Neural crest cell (in vitro differentiated cells): ENCODE data around the gene NIP7. TPM values are rescaled to one million over a fixed set of nuclear protein-coding genes. Genes with fewer than 3 reads are reported as not detected.

Experiments used
- DNase-seq: peaks from one replicate; pipeline ENCODE4 v3.0.0; 2021; ENCODE audit warnings: low read depth, mixed read lengths, low spot score
- H3K27ac Mint-ChIP-seq: one replicate; pipeline ENCODE4 v1.8.0; 2021; ENCODE audit warnings: mild to moderate bottlenecking, mixed read lengths; ENCODE audit not compliant: unreplicated experiment
- H3K27me3 Mint-ChIP-seq: 2 replicates; pipeline ENCODE4 v1.8.0; 2021; ENCODE audit warnings: low read depth, mild to moderate bottlenecking, mixed read lengths
- H3K36me3 Mint-ChIP-seq: 2 replicates; pipeline ENCODE4 v1.8.0; 2021; ENCODE audit warnings: low read depth, mild to moderate bottlenecking, mixed read lengths
- H3K4me1 Mint-ChIP-seq: 2 replicates; pipeline ENCODE4 v1.8.0; 2021; ENCODE audit warnings: mixed read lengths
- H3K4me3 Mint-ChIP-seq: one replicate; pipeline ENCODE4 v1.8.0; 2021; ENCODE audit warnings: mild to moderate bottlenecking, mixed read lengths
- H3K9me3 Mint-ChIP-seq: 2 replicates; pipeline ENCODE4 v1.8.0; 2021; ENCODE audit warnings: mixed read lengths
- total RNA-seq: library from RNA; stranded (reverse); gene quantifications from 2 replicates; pipeline ENCODE4 v1.2.1, GENCODE V29; 2021
- TF ChIP-seq, protein P1 (sequence below): fragments of 200-600 bp; sonication (generic); conservative IDR thresholded peaks from 2 replicates; pipeline ENCODE4 v1.5.0; 2021; ENCODE audit warnings: antibody characterized with exemption, mild to moderate bottlenecking

NIP7 gene
- total RNA-seq, 1 donor from 2014 or later = 42.3 TPM

DNA sequence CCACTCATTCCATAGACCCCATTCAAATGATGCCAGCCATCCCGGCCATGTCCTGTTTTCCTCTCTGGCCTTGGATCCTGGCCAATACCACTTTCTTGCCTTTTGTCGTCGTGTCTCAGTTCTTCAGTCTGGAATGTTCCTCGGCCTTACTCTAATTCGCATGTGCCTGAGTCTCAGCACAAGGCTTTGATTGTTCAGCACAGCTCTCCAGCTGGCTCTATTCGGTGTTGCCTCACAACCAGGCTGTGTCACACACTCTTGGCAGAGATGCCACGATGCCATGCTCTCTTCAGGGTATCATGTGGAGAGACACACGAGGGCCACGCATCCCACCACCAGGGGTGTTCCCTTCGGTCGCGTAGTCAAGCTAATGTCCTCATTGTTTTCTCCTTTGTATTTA lies 30.3 kb upstream of the NIP7 start:
- peaks cover 19% of the 10 kb centered on the region for H3K4me1 Mint-ChIP-seq
- peaks cover 8% of the 10 kb centered on the region for H3K36me3 Mint-ChIP-seq
- TF ChIP-seq, protein P1, sequence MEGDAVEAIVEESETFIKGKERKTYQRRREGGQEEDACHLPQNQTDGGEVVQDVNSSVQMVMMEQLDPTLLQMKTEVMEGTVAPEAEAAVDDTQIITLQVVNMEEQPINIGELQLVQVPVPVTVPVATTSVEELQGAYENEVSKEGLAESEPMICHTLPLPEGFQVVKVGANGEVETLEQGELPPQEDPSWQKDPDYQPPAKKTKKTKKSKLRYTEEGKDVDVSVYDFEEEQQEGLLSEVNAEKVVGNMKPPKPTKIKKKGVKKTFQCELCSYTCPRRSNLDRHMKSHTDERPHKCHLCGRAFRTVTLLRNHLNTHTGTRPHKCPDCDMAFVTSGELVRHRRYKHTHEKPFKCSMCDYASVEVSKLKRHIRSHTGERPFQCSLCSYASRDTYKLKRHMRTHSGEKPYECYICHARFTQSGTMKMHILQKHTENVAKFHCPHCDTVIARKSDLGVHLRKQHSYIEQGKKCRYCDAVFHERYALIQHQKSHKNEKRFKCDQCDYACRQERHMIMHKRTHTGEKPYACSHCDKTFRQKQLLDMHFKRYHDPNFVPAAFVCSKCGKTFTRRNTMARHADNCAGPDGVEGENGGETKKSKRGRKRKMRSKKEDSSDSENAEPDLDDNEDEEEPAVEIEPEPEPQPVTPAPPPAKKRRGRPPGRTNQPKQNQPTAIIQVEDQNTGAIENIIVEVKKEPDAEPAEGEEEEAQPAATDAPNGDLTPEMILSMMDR = no peak
- peak overlapping the region; percentile 69 for H3K4me3 Mint-ChIP-seq
- no peaks in the 10 kb centered on the region for H3K9me3 Mint-ChIP-seq
- H3K27me3 Mint-ChIP-seq = no peaks in the 10 kb centered on the region
- no peak for DNase-seq
- no peak overlapping the region for H3K27ac Mint-ChIP-seq

GRCh38 chr16:69310653-69311532 lies 28.7 kb upstream of the NIP7 start, which contains the start of gene VPS4A:
VPS4A (plus strand) TSS chr16:69311350; CDS start chr16:69311512, 162 bp downstream.
- Mint-ChIP-seq H3K9me3 (no peaks in the 10 kb centered on the region), H3K4me3 (peak within 1 kb of the TSS; percentile 99), H3K4me1 (peaks cover 19% of the 10 kb centered on the region), H3K27me3 (no peaks in the 10 kb centered on the region), H3K27ac (peak within 1 kb of the TSS; percentile 96), H3K36me3 (peaks cover 8% of the 10 kb centered on the region)
- TF ChIP-seq, protein P1 = peak; percentile 87
- peak; percentile 99 for DNase-seq

DNA sequence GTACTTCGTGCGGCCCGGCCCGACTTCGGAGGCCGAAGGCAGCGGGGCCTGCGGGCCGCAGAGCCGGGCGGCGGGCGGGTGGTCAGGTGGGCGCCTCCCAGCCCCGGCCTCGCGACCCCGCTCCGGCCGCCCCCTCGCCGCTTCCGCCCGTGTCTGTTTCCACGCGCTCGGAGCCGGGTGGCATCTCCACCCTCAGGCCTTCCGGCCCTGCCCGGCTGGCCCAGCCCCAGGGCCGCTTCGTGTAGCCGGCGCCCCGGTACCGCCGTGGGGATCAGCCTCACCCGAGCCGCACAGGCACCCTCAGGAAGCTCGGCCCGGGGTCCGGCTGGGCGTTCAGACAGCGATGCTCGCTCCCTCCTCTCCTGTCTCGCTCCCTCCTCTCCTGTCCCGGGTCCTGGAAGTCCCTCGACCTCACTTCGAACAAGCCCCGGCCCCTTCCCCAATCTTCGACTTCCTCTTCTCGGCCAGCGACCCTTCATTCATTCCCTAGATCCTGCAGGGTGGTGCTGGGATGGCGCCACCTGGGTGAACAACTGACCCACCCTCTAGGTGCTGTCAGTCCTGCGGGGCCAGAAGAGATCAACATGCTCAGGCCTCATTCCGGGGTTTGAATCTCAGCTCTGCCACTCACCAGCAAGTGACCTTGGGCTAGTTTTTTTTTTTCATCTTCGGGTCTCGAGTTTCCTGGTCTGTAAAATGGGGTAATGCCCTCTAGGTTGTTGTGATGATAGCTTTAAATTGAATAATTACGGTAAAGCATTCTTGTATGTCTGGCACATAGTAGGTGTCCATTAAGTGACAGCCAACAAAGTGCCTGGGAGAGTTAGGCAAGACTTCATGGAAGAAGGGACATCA lies 27.8 kb upstream of the NIP7 start:
- DNase-seq = peak; percentile 33
- H3K36me3 Mint-ChIP-seq = peaks cover 12% of the 10 kb centered on the region
- TF ChIP-seq, protein P1 = no peak
- H3K27ac Mint-ChIP-seq = peak overlapping the region; percentile 96
- H3K4me1 Mint-ChIP-seq = peaks cover 19% of the 10 kb centered on the region
- H3K4me3 Mint-ChIP-seq = peak overlapping the region; percentile 99
- H3K9me3 Mint-ChIP-seq = no peaks in the 10 kb centered on the region
- H3K27me3 Mint-ChIP-seq = no peaks in the 10 kb centered on the region

- TF ChIP-seq, protein P1 = no peak
- Mint-ChIP-seq H3K27ac (no peak overlapping the region), H3K4me3 (peak overlapping the region; percentile 87), H3K27me3 (no peaks in the 10 kb centered on the region), H3K36me3 (peaks cover 12% of the 10 kb centered on the region), H3K9me3 (no peaks in the 10 kb centered on the region), H3K4me1 (peaks cover 19% of the 10 kb centered on the region)
- DNase-seq = no peak
These were observed 26.1 kb upstream of the NIP7 start for GRCh38 chr16:69313469-69313868.

DNA sequence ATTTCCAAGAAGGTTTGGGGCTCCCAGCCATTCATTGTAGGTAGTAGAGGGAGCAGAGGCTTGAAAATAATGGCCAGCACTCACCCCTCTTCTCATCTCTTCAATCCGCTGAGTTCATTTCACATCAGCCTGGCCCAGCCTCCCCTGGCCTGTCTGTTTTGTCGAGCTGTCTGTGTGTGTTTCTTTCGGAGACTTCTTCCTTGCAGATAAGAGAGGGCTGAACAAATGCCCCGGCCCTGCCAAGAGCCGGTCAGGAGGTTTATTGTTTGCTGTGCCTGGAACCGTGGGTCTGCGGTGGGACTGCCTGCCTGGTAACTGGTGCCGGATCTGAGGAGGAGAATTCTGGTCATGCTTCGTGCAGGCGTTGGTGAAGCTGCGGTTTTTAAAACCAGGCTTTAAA lies 25.0 kb upstream of the NIP7 start:
- no peaks in the 10 kb centered on the region for H3K9me3 Mint-ChIP-seq
- H3K27me3 Mint-ChIP-seq = no peaks in the 10 kb centered on the region
- peak overlapping the region; percentile 87 for H3K4me3 Mint-ChIP-seq
- peak overlapping the region; percentile 67 for H3K27ac Mint-ChIP-seq
- peaks cover 19% of the 10 kb centered on the region for H3K4me1 Mint-ChIP-seq
- DNase-seq = no peak
- TF ChIP-seq, protein P1 = no peak
- H3K36me3 Mint-ChIP-seq = peaks cover 15% of the 10 kb centered on the region
